EH (cell line): ENCODE results near the gene IP6K3.
A peak's percentile ranks its signal among the peaks of the same experiment; 100 is the strongest.

Experiments
- DNase-seq: peaks from one replicate; pipeline ENCODE4 v3.0.0-alpha.2; 2015; ENCODE audit warnings: low read depth

Gene IP6K3

DNA sequence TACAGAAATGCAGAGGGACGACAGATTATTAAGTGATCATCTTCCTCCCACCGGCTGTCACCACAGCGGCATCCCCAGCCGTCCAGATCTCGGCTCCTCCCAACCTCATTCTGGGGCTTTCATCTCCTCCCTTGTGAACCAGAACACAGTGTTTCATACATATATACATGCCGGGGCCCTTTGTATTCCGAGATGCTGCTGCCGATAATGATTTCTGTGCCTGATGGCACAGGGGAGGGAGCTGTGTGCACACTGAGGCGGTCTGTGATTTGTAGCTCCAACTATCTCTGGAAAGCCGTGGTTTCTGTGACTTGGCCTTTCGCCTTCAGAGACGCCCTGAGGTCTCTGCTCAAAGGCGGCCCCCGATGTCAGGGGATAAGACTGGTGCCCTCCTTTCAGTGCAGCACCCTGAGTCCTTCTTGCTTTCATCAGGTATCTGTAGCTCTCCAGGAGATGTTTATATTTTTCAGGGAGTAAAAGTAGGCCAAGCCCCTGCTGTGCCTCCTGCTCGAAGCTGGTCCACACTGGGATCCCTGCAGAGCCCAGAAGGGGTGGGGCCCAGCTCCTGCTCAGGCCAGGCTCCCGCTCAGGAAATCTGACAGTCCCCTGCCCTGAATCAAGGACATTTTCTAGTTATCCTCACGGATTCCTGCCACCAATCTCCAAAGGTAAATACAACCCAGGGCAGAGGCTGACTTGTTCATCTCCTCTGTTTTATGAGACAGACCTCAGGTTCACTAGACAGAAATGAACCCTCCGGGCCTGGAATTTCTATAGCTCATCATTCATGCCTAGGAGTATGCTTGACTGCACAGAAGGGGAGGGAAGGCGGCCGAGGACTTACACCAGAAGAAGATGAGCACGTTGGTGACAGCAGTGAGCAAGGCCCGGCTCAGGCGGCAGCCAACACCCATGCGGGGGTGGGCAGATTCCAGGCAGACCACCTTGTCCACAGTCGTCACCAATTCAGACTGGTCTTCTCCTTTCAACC lies 31.0 kb upstream of the IP6K3 start:
- DNase-seq = no peak

DNA sequence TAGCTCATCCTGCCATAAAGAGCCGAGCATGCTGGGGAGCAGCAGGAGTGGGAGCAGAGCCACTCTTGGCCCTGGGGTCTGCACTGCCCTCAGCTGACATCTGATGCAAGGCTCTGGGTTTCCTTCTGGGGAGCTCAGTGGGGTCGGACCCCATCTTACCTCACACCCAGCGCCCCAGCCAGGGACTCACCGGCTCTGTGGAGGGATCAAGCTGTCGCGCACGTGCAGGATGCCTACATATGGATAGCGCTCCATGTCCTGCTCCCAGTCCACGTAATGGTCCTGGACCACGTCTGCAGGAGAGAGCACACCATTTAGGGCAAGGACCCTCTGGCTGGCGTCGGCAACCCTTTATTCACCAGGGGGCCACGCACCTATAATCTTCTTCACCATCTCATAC lies 30.1 kb upstream of the IP6K3 start:
- no peak for DNase-seq

DNA sequence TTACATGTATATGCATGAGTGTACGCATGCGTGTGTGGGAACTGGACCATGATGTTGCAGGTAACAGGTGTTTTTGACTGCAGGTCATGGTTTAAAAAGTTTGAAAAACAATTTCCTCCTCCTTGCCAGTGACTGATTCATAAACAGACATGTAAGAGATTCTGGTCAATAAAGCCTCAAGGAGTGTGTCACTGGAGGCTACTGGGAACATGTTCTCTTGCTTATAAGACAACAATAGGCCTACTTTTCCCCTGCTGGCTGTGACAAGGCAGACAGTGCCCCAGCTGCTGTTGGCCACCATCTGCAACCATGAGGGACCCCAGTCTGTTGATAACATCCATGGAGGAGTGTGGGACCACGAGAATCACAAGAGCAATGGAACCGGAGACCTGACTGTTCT lies 29.5 kb upstream of the IP6K3 start:
- DNase-seq = no peak

DNA sequence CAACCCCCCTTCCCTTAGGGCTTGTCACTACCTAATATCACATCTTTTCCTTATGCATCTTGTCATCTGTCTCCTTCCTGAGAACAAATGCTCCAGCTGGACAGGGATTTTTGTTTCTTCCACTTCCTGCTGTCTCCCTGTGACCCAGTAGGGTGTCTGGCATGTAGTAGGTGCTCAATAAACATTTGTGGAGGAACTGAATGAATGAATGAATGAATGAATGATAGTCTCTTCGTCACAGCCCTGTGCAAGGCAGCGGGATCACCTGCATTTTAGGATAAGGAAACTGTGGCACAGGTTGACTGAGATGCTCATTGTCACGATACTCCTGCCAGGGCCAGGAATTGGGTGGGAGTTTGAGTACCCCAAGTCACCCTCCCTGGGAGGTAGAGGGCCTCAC lies 28.1 kb upstream of the IP6K3 start:
- no peak for DNase-seq

- no peak for DNase-seq
Observed at GRCh38 chr6:33772902-33773472, 26.3 kb upstream of the IP6K3 start.

- DNase-seq = peak; percentile 75
Observed at GRCh38 chr6:33772082-33772830, 25.6 kb upstream of the IP6K3 start.

DNA sequence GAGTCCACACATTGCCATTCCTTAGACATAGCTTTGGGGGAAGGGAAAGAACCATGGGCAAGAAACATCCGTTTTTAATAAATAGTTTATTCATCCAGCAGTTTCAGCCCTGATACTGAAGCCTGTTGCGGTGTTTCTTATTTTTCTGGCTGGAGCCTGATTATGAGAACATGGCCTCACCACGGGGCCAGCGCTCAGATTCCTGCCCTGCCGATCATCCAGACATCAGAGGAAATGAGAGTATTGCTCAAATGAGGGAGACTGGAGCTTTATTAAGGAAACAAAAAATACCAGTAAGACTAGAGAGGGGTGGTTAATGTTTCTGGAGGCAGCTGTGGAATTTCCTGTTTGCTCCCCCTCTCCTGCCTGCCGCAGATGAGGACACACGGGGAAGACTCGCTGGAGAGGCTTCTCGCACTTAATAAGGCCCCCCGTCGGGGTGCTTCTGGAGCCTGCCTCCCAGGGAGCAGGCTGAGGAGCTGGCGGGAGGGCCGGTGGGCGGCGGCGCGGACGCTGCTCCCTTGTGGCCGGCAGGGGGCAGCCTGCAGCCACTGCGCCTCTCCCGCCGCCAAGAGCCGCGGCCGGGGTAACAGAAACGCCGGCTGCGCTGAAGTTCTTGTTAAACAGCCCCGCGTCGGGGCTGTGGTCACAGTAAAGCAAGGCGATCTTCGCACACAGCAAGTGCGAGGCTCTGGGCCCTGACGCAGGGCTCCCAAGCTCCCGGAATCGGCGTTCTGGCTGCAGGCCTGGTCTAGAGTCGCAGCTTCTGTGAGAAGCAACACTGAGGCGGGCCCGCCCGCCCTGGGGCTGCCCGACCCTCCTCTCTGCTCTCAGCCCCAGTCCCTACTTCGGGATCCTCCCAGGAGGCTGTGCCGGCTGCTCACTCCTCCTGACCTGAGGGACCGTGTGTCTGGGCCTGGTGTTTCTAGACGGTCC lies 24.7 kb upstream of the IP6K3 start:
- DNase-seq = peak; percentile 100

DNA sequence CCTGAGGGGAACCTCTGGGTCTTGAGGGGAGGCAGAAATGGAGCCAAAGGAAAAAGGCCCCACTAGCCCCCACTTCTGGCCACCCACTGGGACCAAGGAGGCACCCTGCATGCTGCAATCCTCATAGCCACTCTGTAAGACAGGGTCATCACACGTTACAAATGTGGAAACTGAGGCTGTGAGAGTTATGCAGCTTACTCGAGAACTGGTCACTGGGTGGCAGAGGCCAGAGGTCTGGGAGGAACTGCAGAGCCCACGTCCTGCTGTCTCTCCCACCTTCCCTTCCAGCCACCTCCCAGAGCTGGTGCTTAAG lies 24.1 kb upstream of the IP6K3 start:
- DNase-seq = no peak

DNA sequence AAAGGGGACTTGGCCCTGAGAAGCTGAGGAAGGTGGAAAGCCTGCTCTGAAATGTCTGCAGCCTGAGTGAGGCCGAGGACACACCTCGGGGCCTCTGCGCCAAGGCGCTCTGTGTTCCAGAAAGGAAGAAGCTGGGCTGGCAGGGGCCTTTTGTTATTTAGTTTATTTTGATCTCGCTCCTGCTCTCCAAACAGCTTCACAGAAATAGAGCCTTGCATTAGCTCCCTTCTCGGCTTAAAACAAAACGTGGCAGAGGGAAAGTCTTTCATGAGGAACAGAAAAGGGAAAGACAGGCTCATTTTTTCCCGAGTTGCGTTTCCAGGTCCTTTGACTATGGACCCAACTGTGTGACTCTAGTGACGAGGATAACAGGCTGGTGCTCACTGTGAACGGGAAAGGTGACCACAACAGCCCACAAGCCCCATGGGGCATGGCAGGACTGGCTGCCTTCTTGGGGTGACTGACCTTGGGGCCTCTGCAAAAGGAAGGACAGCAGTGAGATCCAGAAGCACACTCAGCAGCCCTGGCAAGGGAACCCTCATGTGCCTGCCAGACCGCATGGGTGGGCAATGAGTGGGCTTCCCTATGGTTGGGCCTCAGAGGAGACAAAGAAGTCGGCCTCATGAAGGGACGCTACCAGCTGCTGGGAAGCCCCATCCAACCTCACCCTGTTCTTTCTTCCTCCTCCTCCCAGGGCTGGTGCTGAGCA lies 23.6 kb upstream of the IP6K3 start:
- DNase-seq = no peak

- DNase-seq = no peak
Observed at GRCh38 chr6:33769248-33769821, 22.6 kb upstream of the IP6K3 start.

- DNase-seq = peak; percentile 86
Observed at GRCh38 chr6:33768644-33769120, 22.0 kb upstream of the IP6K3 start.

DNA sequence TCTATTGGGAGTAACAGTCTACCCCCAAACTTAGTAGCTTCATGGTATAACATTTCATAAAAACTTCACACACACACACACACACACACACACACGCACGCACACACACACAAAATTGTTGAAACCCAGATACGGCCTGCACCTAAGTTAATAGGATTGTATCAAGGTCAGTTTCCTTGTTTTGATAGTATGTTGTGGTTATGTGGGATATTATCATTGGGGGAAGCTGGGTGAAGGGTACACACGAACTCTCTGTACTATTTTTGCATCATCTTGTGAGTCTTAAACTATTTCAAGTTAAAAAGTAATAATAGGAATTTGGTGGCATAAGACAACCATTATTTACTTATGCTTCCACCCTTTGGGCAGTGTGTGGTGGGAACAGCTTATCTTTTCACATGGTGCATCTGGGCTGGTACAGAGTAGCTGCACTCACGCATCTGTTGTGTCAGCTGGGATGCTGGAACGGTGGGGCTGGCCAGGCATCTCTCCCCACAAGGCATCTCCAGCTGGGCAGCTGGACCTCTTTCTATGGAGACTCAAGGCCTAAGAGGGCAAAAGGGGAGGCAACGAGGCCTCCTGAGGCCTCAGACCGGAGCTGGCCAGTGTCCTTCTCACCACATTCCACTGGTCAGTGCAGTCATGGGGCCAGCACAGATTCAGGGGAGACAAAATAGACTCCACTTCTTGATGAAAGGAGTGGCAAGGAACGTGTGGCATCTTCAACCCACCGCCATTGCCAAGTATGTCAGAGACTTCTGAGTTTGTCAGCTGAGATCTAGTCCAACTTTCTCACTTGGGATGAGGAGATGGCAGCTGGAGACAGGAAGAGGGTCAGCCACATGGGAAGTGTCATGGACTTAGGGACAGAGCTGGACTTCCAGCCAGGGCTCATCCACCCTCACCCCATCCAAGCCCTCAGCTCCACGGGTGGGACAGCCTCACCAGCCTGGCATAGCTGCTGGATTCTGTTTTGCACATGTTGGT lies 20.5 kb upstream of the IP6K3 start:
- DNase-seq = no peak

DNA sequence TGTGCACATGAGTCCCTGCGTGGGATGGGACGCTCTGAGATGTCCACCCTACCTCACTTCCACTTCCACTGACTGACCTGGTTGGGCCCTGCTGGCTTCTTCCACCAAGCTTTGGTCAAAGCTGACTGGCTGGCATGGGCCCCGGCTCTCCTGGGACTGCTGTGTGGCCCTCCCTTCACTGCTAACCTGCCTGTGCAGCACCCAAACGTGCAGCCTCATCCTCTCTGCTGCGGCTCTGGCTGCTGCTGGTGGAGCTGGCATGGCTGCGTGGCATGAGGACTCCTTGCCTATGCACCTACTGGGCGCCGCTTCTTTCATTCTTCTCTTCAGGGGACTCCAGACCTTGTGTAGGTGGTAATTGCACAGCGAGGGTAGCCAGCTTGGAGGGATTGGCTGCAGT lies 18.7 kb upstream of the IP6K3 start:
- no peak for DNase-seq

- no peak for DNase-seq
Observed at GRCh38 chr6:33764036-33764435, 17.3 kb upstream of the IP6K3 start.

DNA sequence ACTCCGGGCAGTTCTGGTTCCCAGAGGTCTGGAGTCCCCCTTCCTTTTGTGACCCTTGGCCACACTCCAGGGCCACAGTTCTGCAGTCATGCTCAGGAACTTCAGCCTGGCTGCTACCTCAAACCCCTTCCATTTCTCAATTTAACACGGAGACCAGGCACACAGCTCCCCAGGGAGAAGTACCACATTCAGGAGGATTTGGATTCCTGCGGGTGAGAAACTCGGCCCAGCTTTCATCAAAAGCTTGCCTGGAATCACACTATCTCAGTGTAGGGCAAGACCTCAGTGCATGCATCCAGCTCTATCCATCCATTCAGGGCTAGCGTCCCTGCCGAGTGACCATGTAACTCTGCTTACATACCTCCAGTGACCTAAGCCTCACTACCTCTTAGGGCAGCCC lies 16.8 kb upstream of the IP6K3 start:
- no peak for DNase-seq

- no peak for DNase-seq
Observed at GRCh38 chr6:33762713-33763112, 16.0 kb upstream of the IP6K3 start.

DNA sequence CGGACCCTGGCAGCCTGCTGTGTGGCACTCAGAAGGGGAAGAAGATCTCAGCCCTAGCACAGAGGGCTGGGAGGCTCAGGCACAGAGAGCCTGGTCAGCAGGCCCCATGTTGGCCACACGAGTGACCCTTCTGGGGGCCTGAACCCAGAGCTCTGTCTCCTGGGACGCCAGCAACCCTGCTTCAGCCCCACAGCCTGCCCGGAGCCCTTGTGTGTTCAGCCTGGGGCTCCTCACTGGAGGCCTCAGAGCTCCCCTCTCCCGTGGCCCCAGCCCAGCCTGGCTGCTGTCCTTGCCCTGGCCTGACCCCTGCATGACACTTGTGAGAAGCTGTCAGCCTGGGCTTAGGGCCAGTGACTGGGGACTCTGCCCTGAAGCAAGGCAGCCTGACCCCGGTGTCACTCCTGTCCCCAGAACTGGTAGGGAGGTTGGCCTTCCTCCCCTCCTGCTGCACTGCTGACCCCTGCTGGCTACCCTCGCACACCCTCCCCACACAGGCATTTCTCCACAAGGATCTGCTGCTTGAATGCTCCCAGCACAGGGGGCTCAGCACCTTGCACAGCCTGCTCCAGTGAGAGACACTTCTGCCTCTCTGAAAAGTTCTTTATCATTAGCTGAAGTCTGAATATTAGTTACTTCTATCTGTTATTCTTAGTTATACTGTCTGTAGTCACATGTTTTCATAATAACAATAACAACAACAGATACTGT lies 15.4 kb upstream of the IP6K3 start:
- DNase-seq = peak; percentile 66

DNA sequence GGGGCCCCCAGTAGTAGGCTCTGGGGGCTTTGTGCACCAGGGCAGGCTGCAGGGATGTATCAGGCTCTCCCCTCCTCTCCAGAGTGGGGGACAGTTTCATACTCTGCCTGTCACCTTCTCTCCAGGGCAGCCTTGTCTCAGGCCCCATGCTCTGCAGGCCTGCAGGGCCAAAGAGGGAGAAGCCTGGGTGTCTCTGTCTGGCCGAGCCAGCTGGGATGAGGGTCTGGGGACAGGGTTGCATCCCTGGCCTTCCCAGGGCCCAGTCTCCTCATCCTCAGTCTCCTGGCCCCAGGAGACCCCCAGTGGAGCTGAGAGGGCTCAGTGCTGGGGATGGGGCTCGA lies 14.8 kb upstream of the IP6K3 start:
- DNase-seq = no peak
